ENCODE measurements around the gene SRCAP. TPM values are rescaled to one million over a fixed set of nuclear protein-coding genes. Genes with fewer than 3 reads are reported as not detected.

Gene SRCAP
- total and polyA plus RNA-seq, 2 donors = 6.1 to 8.8 TPM

DNA sequence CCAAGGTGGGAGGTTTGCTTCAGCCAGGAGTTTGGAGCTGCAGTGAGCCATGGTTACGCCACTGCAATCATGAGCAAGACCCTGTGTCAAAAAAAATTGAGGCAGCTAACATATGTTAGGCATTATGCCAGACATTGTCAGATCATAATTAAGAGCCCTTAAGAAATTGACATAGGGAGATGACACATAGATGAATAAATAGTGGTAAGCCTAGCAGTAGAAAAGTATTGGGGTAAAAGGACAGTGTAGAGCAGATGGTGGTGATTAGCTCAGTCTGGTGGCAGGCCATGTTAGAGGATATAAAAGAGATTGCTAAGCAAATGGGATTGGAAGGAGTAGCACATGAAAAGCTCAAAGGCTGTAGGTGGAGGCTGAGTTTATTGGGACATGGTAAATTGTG is 22.6 kb downstream of the SRCAP start:
- Histone ChIP-seq H3K4me1 (ENCODE audit: control insufficient read depth in 2 of 2, insufficient read depth in 2 of 2, low read length in 2 of 2) (no peaks in the 10 kb centered on the region), H3K9me3 (ENCODE audit: control insufficient read depth in 2 of 2, insufficient read depth in 1 of 2, low read length in 1 of 2) (no peaks in the 10 kb centered on the region), H3K4me3 (ENCODE audit: low read length in 2 of 2) (no peak overlapping the region), H3K27ac (ENCODE audit: low read depth in 1 of 2, low read length in 1 of 2) (no peak overlapping the region), H3K27me3 (ENCODE audit: control insufficient read depth in 2 of 2, insufficient read depth in 1 of 2, low read length in 1 of 2) (no peaks in the 10 kb centered on the region), H3K36me3 (ENCODE audit: control insufficient read depth in 2 of 2, insufficient read depth in 2 of 2, low read length in 1 of 2) (peaks cover 83 to 87% of the 10 kb centered on the region in 2 donors)
- no peak for DNase-seq (ENCODE audit: low read depth in 6 of 9, low spot score in 9 of 9)
- 97% methylated on average over 1 of the region's 1 CpG for WGBS

- H3K4me1 ChIP-seq (ENCODE audit: control insufficient read depth in 2 of 2, insufficient read depth in 2 of 2, low read length in 2 of 2) = no peaks in the 10 kb centered on the region
- H3K9me3 ChIP-seq (ENCODE audit: control insufficient read depth in 2 of 2, insufficient read depth in 1 of 2, low read length in 1 of 2) = no peaks in the 10 kb centered on the region
- no peak for DNase-seq (ENCODE audit: low read depth in 6 of 9, low spot score in 9 of 9)
- 92% methylated on average over 6 of the region's 6 CpGs for WGBS
- no peak overlapping the region for H3K27ac ChIP-seq (ENCODE audit: low read depth in 1 of 2, low read length in 1 of 2)
- no peak overlapping the region for H3K4me3 ChIP-seq (ENCODE audit: low read length in 2 of 2)
- H3K27me3 ChIP-seq (ENCODE audit: control insufficient read depth in 2 of 2, insufficient read depth in 1 of 2, low read length in 1 of 2) = no peaks in the 10 kb centered on the region
- H3K36me3 ChIP-seq (ENCODE audit: control insufficient read depth in 2 of 2, insufficient read depth in 2 of 2, low read length in 1 of 2) = peaks cover 79 to 81% of the 10 kb centered on the region in 2 donors
These were observed 23.5 kb downstream of the SRCAP start for GRCh38 chr16:30722443-30722842.

DNA sequence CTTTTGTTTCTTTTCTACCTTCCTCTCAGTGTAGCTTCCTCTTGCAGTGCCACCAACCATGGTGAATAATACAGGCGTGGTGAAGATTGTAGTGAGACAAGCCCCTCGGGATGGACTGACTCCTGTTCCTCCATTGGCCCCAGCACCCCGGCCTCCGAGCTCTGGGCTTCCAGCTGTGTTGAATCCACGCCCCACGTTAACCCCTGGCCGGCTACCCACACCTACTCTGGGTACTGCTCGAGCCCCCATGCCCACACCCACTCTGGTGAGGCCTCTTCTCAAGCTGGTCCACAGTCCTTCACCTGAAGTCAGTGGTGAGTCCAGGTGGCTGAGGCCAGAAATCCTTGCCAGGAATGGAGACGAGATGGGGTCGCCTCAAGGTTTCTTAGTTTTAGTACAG is 23.9 kb downstream of the SRCAP start:
- Histone ChIP-seq H3K4me1 (ENCODE audit: control insufficient read depth in 2 of 2, insufficient read depth in 2 of 2, low read length in 2 of 2) (no peaks in the 10 kb centered on the region), H3K9me3 (ENCODE audit: control insufficient read depth in 2 of 2, insufficient read depth in 1 of 2, low read length in 1 of 2) (no peaks in the 10 kb centered on the region), H3K27ac (ENCODE audit: low read depth in 1 of 2, low read length in 1 of 2) (no peak overlapping the region), H3K27me3 (ENCODE audit: control insufficient read depth in 2 of 2, insufficient read depth in 1 of 2, low read length in 1 of 2) (no peaks in the 10 kb centered on the region), H3K4me3 (ENCODE audit: low read length in 2 of 2) (no peak overlapping the region), H3K36me3 (ENCODE audit: control insufficient read depth in 2 of 2, insufficient read depth in 2 of 2, low read length in 1 of 2) (peaks cover 79 to 81% of the 10 kb centered on the region in 2 donors)
- WGBS = 98% methylated on average over 10 of the region's 10 CpGs
- DNase-seq (ENCODE audit: low read depth in 6 of 9, low spot score in 9 of 9) = no peak

DNA sequence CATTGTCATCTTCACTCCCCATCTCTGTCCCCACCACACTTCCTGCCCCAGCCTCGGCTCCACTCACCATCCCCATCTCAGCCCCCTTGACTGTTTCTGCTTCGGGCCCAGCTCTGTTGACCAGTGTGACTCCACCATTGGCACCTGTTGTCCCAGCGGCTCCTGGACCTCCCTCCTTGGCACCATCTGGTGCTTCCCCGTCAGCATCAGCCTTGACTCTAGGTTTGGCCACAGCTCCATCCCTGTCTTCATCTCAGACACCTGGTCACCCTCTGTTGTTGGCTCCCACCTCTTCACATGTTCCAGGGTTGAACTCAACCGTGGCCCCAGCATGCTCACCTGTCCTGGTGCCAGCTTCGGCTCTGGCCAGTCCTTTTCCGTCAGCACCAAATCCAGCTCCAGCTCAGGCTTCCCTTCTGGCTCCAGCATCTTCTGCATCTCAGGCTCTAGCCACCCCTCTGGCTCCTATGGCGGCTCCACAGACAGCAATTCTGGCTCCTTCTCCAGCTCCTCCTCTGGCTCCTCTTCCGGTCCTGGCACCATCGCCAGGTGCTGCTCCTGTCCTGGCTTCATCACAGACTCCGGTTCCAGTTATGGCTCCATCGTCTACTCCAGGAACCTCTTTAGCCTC is 24.9 kb downstream of the SRCAP start:
- 98% methylated on average over 12 of the region's 12 CpGs for WGBS
- H3K27ac ChIP-seq (ENCODE audit: low read depth in 1 of 2, low read length in 1 of 2) = no peak overlapping the region

GRCh38 chr16:30724641-30725417 is 25.9 kb downstream of the SRCAP start:
- H3K4me1 ChIP-seq (ENCODE audit: control insufficient read depth in 2 of 2, insufficient read depth in 2 of 2, low read length in 2 of 2) = no peaks in the 10 kb centered on the region
- H3K4me3 ChIP-seq (ENCODE audit: low read length in 2 of 2) = no peak overlapping the region
- no peaks in the 10 kb centered on the region for H3K9me3 ChIP-seq (ENCODE audit: control insufficient read depth in 2 of 2, insufficient read depth in 1 of 2, low read length in 1 of 2)
- no peak overlapping the region for H3K27ac ChIP-seq (ENCODE audit: low read depth in 1 of 2, low read length in 1 of 2)
- peak in 1 of 9 donors; percentile 14 for DNase-seq (ENCODE audit: low read depth in 6 of 9, low spot score in 9 of 9)
- peaks cover 78 to 86% of the 10 kb centered on the region in 2 donors for H3K36me3 ChIP-seq (ENCODE audit: control insufficient read depth in 2 of 2, insufficient read depth in 2 of 2, low read length in 1 of 2)
- no peaks in the 10 kb centered on the region for H3K27me3 ChIP-seq (ENCODE audit: control insufficient read depth in 2 of 2, insufficient read depth in 1 of 2, low read length in 1 of 2)
- 86% methylated on average over 23 of the region's 23 CpGs for WGBS

More for the DNA sequence above, 24.9 kb downstream of the SRCAP start:
- Histone ChIP-seq H3K4me3 (ENCODE audit: low read length in 2 of 2) (no peak overlapping the region), H3K27me3 (ENCODE audit: control insufficient read depth in 2 of 2, insufficient read depth in 1 of 2, low read length in 1 of 2) (no peaks in the 10 kb centered on the region), H3K4me1 (ENCODE audit: control insufficient read depth in 2 of 2, insufficient read depth in 2 of 2, low read length in 2 of 2) (no peaks in the 10 kb centered on the region), H3K9me3 (ENCODE audit: control insufficient read depth in 2 of 2, insufficient read depth in 1 of 2, low read length in 1 of 2) (no peaks in the 10 kb centered on the region), H3K36me3 (ENCODE audit: control insufficient read depth in 2 of 2, insufficient read depth in 2 of 2, low read length in 1 of 2) (peaks cover 75 to 82% of the 10 kb centered on the region in 2 donors)
- DNase-seq (ENCODE audit: low read depth in 6 of 9, low spot score in 9 of 9) = no peak

DNA sequence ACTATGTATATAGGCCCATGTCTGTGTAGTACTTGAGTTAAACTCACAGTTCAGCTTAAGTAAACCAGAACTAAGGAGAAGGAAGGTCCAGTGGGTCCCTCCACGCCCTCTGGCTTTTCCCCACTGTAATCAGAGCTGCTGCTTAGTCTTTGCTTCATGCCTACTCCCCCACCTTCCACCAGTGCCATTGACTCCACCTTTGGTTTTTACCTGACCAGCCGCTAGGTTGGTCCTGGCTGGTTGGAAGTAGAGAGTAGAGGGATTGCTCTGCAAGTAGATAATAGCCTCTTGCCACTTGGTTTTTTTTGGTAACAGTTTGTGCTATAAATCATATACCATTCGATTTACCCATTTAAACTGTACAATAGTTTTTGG is 26.4 kb downstream of the SRCAP start:
- no peaks in the 10 kb centered on the region for H3K27me3 ChIP-seq (ENCODE audit: control insufficient read depth in 2 of 2, insufficient read depth in 1 of 2, low read length in 1 of 2)
- DNase-seq (ENCODE audit: low read depth in 6 of 9, low spot score in 9 of 9) = no peak

GRCh38 chr16:30728321-30728720 is 29.4 kb downstream of the SRCAP start:
- H3K27me3 ChIP-seq (ENCODE audit: control insufficient read depth in 2 of 2, insufficient read depth in 1 of 2, low read length in 1 of 2) = no peaks in the 10 kb centered on the region
- H3K36me3 ChIP-seq (ENCODE audit: control insufficient read depth in 2 of 2, insufficient read depth in 2 of 2, low read length in 1 of 2) = peaks cover 68 to 80% of the 10 kb centered on the region in 2 donors
- no peaks in the 10 kb centered on the region for H3K9me3 ChIP-seq (ENCODE audit: control insufficient read depth in 2 of 2, insufficient read depth in 1 of 2, low read length in 1 of 2)
- H3K27ac ChIP-seq (ENCODE audit: low read depth in 1 of 2, low read length in 1 of 2) = no peak overlapping the region
- no peak overlapping the region for H3K4me3 ChIP-seq (ENCODE audit: low read length in 2 of 2)
- no peak for DNase-seq (ENCODE audit: low read depth in 6 of 9, low spot score in 9 of 9)
- no peaks in the 10 kb centered on the region for H3K4me1 ChIP-seq (ENCODE audit: control insufficient read depth in 2 of 2, insufficient read depth in 2 of 2, low read length in 2 of 2)
- WGBS = 96% methylated on average over 6 of the region's 6 CpGs

More for the DNA sequence above, 26.4 kb downstream of the SRCAP start:
- Histone ChIP-seq H3K27ac (ENCODE audit: low read depth in 1 of 2, low read length in 1 of 2) (no peak overlapping the region), H3K9me3 (ENCODE audit: control insufficient read depth in 2 of 2, insufficient read depth in 1 of 2, low read length in 1 of 2) (no peaks in the 10 kb centered on the region), H3K4me1 (ENCODE audit: control insufficient read depth in 2 of 2, insufficient read depth in 2 of 2, low read length in 2 of 2) (no peaks in the 10 kb centered on the region), H3K4me3 (ENCODE audit: low read length in 2 of 2) (no peak overlapping the region), H3K36me3 (ENCODE audit: control insufficient read depth in 2 of 2, insufficient read depth in 2 of 2, low read length in 1 of 2) (peaks cover 74 to 85% of the 10 kb centered on the region in 2 donors)
- 97% methylated on average over 3 of the region's 3 CpGs for WGBS

- Histone ChIP-seq H3K9me3 (ENCODE audit: control insufficient read depth in 2 of 2, insufficient read depth in 1 of 2, low read length in 1 of 2) (no peaks in the 10 kb centered on the region), H3K4me3 (ENCODE audit: low read length in 2 of 2) (no peak overlapping the region), H3K4me1 (ENCODE audit: control insufficient read depth in 2 of 2, insufficient read depth in 2 of 2, low read length in 2 of 2) (no peaks in the 10 kb centered on the region), H3K27ac (ENCODE audit: low read depth in 1 of 2, low read length in 1 of 2) (no peak overlapping the region), H3K27me3 (ENCODE audit: control insufficient read depth in 2 of 2, insufficient read depth in 1 of 2, low read length in 1 of 2) (no peaks in the 10 kb centered on the region), H3K36me3 (ENCODE audit: control insufficient read depth in 2 of 2, insufficient read depth in 2 of 2, low read length in 1 of 2) (peaks cover 68 to 80% of the 10 kb centered on the region in 2 donors)
- 95% methylated on average over 17 of the region's 17 CpGs for WGBS
- DNase-seq (ENCODE audit: low read depth in 6 of 9, low spot score in 9 of 9) = no peak
These were observed 30.1 kb downstream of the SRCAP start for GRCh38 chr16:30728899-30729672.

GRCh38 chr16:30731411-30731810 is 32.4 kb downstream of the SRCAP start:
- no peaks in the 10 kb centered on the region for H3K27me3 ChIP-seq (ENCODE audit: control insufficient read depth in 2 of 2, insufficient read depth in 1 of 2, low read length in 1 of 2)
- H3K4me1 ChIP-seq (ENCODE audit: control insufficient read depth in 2 of 2, insufficient read depth in 2 of 2, low read length in 2 of 2) = no peaks in the 10 kb centered on the region
- no peak overlapping the region for H3K27ac ChIP-seq (ENCODE audit: low read depth in 1 of 2, low read length in 1 of 2)
- WGBS = 94% methylated on average over 3 of the region's 3 CpGs
- H3K9me3 ChIP-seq (ENCODE audit: control insufficient read depth in 2 of 2, insufficient read depth in 1 of 2, low read length in 1 of 2) = no peaks in the 10 kb centered on the region
- H3K4me3 ChIP-seq (ENCODE audit: low read length in 2 of 2) = no peak overlapping the region
- DNase-seq (ENCODE audit: low read depth in 6 of 9, low spot score in 9 of 9) = no peak
- peaks cover 68 to 78% of the 10 kb centered on the region in 2 donors for H3K36me3 ChIP-seq (ENCODE audit: control insufficient read depth in 2 of 2, insufficient read depth in 2 of 2, low read length in 1 of 2)
